MV-4-11 (cell line): ENCODE results near the gene MICAL2.

ENCODE experiments used
- DNase-seq: peaks from one replicate; lab custom pipeline; 2025; lab: John Stamatoyannopoulos, UW

The MICAL2 gene

GRCh38 chr11:12098601-12099000 is 11.8 kb upstream of the MICAL2 start:
- DNase-seq: no peak

DNA sequence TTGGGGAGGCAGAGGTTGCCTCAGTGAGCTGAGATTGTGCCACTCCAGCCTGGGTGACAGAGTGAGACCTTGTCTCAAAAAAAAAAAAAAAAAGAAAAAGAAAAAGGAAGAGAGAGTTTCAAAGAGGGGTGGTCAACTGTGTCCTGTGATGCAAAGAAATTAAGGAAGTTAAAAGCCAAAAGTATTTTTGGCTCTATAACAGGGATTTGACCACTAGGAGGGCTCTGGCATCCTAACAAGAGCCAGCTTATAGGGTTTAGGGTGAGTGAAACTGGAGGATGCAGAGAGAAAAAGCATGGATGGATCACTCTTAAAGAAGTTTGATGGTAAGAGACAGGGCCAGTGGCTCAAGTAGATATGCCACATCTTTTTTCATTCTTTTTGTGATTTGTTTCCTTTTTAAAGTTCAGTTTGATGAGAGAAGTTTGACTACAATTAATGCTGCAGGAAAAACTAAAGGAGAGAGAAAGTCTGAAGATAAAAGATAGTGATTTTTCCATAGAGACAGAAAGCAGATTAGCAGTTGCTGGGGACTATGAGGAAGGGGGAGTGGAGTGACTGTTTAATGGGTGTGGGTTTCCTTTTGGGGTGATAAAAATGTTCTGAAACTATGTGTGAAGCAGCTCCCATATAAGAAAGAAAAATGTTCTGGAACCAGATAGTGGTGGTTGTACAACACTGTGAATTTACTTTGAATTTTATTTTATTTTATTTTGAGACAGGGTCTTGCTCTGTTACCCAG is 11.1 kb upstream of the MICAL2 start:
- DNase-seq: peak; percentile 83

GRCh38 chr11:12100429-12100828 is 10.0 kb upstream of the MICAL2 start:
- DNase-seq: no peak

DNA sequence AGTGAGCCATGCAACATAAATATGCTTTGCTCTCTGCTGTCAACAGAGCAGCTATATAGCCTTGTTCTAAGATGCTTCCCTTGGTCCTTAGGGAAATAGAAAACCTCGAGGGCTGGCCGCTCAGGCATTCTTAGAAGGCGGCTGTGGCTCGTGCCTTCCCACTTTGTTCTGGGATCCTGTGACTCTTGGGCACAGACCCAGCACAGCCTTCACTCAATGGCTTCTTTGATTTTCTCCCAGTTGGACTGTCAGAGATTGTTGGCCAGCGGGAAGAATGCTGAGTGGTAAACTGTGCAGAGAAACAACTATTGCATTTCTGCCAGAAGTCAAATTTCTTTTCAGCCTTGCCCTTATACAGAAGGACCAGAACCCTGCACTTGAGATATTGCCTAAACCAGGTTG is 9.5 kb upstream of the MICAL2 start:
- DNase-seq: no peak

DNA sequence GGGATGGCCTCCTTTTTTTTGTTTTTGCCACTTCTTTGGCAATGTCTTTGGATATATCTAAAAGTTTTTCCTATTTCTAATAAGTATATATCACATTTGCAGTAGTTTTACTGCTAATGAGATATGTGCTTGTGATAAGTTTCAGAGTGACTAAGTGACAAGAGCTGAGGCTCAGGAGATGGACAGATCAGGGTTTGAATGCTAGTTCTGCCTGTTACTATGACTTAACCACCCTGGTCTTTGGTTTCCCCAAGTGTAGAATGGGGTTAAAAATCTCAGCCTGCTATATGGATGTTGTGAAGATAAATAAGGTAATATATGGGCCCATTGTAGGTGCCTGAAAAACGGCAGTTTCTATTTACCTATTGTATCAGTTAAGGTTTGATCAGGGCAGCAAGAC is 9.1 kb upstream of the MICAL2 start:
- no peak for DNase-seq

- DNase-seq: no peak
Measured at GRCh38 chr11:12102588-12103410, 7.6 kb upstream of the MICAL2 start.

DNA sequence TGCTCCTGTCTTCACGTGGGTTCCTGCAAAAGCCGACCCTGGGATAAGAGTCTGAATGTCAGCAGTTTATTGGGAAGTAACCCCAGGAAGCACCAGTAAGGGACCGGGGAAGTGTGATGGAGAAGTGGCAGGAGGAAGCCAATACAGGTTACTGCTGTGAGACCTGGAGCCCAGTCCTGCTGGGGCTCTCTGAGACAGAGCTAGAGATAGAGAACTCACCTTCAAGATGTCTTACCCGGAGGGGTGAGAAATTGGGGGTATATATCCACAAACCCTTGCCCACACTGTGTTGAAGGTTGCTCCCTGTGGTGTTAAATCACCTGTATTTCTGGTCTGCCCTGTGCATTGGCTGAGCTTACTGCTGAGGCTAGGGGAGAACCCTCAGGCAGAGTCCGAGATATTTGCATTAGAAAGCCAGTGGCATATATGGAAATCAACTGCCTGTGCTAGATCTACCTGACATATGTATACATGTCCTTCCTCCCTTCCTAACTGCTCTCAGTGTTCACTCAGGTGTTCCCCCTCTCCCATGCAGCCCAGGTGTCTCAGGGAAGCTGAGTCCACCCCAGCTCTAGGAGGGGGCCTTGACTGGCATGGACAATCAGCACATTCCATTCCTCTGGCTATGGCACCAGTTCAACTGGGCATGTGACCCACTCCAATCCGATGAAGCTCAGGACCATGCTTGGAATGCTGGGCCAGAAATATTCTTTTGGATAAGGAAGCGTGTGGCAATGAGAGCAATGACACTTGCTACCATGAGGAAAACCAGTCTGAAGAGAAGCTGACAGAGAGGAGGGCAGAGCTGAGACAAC is 6.8 kb upstream of the MICAL2 start:
- DNase-seq: no peak

DNA sequence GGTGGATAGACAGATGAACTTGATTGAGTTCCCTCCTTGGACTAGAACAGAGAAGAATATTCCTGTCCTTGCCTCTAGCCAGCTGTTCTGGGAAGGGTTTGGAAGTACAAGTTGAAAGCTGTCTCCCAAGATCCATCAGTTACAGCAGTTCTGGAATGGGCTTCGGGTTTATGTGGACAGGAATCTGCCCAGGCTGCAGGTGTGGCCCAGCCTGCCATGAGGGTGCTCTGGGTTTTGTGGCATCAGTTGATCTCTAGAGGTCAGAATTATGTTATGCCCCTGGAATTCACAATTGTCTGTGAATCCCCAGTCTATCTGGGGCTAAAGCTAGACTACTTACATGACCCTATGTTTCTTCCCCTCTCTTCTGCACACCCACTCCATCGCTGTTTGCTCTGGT is 4.9 kb upstream of the MICAL2 start:
- DNase-seq: no peak

DNA sequence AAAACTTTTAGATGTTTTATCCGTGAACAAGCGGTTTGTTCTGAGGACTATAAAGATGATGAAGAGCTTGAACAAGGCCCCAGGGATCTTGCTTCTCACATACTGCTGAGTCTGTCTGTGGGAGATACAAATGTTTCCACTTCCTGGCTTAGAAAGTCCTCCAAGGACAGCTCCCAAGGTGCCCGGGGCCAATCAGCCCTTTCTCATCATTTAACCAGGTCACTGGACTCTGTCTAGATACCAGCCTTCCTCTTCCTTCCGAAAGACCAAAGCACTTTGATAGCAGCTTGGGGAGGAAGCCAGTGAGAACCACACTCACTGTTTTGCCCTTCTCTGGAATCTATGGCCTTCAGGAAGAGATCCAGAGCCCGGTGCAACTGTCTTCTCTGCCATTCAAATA is 4.3 kb upstream of the MICAL2 start:
- DNase-seq: no peak

DNA sequence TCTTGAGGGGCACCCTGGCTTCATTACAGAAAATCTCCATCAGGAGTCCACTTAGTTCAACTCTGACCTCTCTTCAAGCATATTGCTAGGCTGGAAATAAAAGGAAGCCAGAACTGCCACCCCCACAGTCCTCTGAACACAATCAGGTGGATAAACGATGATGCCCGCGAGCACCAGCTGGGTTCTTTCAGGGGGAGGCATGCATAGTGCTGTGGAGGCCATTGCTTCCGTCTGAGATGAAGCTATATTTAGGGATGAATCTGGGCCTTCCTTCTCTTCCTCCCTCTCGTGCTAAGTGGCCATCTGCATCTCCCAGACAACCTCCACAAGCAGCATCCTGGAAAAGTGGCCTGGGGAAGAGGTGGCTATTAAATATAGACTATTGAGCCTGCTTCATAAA is 3.9 kb upstream of the MICAL2 start:
- DNase-seq: no peak

DNA sequence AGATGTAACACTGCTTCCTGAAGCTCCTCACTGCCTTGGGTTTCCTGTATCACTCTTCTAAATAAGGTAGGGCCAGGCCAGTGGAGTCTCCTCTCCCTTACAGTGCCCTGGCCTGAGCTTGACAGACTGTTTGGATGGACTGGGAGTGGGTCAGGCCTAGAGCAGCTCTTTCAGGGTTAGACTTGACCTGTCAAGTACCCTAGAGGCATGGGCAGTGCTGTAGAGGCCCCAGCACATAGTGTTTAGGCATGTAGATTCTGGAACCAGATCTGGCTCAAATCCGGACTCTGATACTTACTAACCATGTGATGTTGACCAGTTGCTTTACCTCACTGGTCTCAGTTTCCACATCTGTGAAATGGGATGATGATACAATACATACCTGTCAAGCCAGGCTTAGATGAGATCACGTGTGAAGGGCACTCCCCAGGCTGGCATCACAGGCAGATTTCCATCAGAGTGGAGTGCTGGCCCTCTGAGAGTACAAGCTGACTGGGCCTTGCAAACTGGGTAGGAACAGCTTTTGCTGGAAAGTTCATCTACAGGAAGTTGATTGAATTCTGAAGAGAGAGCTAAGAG is 1.4 kb upstream of the MICAL2 start:
- DNase-seq: no peak

GRCh38 chr11:12109591-12110196 is 696 bp upstream of the MICAL2 start:
- no peak for DNase-seq

GRCh38 chr11:12110714-12111548 is 541 bp downstream of the MICAL2 start:
- peak; percentile 14 for DNase-seq

- no peak for DNase-seq
Measured at GRCh38 chr11:12111549-12112520, 1.4 kb downstream of the MICAL2 start.

DNA sequence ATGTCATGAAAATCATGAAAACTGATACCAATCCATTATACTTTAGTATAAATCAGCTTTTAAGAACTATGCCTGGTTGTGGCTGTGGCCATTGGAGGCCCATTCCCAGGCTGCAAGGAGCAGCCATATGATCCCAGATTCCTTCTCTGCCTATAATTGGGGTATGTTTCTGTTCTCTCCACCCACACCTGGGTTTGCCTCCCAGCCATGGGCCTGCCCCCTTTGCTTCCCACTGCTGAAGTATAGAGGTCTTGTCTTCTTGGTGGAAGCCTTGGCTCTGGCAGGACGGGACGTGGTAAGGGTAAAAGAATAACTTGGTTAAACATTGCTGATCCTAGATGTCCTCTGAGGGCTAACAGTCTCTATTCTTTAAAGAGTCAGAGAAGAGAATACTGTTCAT is 2.4 kb downstream of the MICAL2 start:
- no peak for DNase-seq

- no peak for DNase-seq
Measured at GRCh38 chr11:12113294-12113693, 2.9 kb downstream of the MICAL2 start.

DNA sequence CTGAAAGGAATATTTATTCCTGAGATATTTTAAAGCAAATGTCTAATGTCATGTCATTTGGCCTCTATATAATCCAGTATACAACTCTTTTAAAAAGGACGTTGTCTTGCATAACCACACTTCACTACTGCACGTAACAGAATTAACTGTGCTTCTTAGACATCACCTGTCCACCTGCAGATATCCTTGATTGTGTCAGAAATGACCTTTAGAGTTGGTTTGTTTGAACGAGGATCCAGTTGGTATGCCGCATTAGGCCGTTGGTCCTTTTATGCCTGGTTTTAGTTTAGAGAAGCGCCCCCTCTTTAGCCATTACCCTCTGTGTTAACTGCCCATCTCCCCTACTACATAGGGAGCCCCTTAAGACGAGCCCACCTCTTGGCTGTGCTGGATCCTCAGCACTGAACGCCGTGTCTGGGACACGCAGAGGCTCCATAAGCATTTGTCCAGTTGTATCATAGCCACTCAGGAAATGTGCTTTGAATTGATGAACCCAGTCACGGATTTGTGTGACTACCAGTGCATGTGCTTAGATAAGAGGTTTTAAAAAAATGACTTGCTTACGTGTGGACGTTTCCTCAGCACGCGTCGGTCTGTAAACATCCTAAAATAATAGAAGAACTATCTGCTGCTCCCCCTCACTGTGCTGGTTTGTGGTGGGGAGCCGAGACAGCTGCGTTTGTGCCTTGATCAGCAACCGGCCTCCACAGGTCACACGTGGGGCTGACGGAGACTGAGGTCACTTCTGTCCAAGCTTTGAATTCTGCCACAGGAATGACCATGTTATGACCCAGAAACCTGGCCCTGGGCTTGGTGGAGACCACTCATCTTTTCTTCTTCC is 4.0 kb downstream of the MICAL2 start:
- DNase-seq: no peak

DNA sequence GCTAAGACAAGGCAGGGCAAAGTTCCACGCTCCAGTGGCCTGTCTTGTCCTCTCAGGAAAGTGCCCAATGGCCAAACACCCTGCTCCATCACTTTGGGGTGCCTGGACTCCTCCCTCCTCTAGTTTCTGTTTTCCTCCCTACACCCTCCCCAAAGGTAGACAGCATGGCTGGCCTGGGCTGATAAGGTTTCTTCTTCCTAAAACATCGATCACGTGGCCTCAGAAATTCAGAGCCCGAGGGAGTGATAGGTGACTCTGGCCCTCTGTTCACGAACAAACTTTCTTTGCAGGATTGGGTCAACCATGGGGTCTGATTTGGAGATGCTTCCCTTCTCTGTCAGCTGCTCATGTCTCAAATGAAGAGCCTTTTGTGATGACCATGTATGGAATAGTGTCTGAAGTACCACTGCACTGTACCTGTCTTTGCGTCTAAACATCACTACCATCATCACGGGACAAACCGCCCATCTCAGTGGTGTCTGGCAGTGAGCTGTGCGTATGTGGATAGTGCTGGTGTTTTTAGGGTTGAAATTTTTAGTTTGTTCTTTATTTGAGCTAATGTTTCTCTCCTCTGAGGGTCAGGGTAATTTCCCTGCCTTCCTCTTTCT is 6.1 kb downstream of the MICAL2 start:
- DNase-seq: no peak
